Measurements from ENCODE around the gene IGSF3. TPM values are rescaled to one million over a fixed set of nuclear protein-coding genes. Genes with fewer than 3 reads are reported as not detected.

IGSF3 gene
- total and polyA plus RNA-seq, 2 of the 13 experiments (the other 11 are each of a cell fraction or from before 2014, with no cell fraction given), result 0.11 to 0.16 TPM

DNA sequence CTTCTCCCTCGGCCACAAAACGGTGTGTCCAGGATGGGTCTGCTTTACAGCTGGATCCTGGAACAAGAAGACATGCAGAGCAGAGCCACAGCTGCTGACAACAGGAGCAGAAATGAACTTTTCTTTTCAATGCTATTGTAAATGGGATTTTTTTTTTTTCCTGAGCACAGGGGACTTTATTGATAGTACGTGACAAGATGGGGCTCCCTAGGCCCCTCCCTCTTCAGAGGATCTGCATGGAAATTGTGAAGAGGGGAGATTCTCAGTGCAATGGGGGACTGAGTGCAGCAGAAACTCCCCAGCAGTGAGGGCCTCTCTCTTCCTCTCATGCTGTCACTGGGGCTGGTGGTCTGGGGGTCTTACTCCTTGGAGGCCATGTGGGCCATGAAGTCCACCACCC lies 45.9 kb upstream of the IGSF3 start:
- WGBS (ENCODE audit: low lambda C conversion rate), result 18% methylated on average over 2 of the region's 3 CpGs

More for the DNA sequence above, 45.9 kb upstream of the IGSF3 start:
- DNase-seq (ENCODE audit: low spot score), result no peak
- TF ChIP-seq ZSCAN22 (CRISPR knock-in tag; IDR thresholded peaks at IDR 0.05) (no peak), KDM1A (CRISPR knock-in tag; IDR thresholded peaks at IDR 0.05) (no peak), CBX2 (IDR thresholded peaks at IDR 0.05; ENCODE audit: low read depth, low read length) (no peak), CBX2 (CRISPR knock-in tag; IDR thresholded peaks at IDR 0.05; ENCODE audit: low read depth) (no peak), GABPB1 (CRISPR knock-in tag; IDR thresholded peaks at IDR 0.05) (no peak), ZNF572 (CRISPR knock-in tag; IDR thresholded peaks at IDR 0.05) (no peak), FLYWCH1 (CRISPR knock-in tag; IDR thresholded peaks at IDR 0.05) (no peak), BRD4 (CRISPR knock-in tag; IDR thresholded peaks at IDR 0.05) (no peak)
- TF ChIP-seq, protein P1, sequence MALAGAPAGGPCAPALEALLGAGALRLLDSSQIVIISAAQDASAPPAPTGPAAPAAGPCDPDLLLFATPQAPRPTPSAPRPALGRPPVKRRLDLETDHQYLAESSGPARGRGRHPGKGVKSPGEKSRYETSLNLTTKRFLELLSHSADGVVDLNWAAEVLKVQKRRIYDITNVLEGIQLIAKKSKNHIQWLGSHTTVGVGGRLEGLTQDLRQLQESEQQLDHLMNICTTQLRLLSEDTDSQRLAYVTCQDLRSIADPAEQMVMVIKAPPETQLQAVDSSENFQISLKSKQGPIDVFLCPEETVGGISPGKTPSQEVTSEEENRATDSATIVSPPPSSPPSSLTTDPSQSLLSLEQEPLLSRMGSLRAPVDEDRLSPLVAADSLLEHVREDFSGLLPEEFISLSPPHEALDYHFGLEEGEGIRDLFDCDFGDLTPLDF (CRISPR knock-in tag; IDR thresholded peaks at IDR 0.05), result no peak
- TF ChIP-seq, protein P2, sequence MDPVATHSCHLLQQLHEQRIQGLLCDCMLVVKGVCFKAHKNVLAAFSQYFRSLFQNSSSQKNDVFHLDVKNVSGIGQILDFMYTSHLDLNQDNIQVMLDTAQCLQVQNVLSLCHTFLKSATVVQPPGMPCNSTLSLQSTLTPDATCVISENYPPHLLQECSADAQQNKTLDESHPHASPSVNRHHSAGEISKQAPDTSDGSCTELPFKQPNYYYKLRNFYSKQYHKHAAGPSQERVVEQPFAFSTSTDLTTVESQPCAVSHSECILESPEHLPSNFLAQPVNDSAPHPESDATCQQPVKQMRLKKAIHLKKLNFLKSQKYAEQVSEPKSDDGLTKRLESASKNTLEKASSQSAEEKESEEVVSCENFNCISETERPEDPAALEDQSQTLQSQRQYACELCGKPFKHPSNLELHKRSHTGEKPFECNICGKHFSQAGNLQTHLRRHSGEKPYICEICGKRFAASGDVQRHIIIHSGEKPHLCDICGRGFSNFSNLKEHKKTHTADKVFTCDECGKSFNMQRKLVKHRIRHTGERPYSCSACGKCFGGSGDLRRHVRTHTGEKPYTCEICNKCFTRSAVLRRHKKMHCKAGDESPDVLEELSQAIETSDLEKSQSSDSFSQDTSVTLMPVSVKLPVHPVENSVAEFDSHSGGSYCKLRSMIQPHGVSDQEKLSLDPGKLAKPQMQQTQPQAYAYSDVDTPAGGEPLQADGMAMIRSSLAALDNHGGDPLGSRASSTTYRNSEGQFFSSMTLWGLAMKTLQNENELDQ (CRISPR knock-in tag; IDR thresholded peaks at IDR 0.05; ENCODE audit: borderline replicate concordance), result no peak
- Histone ChIP-seq H2AFZ (ENCODE audit: low read length) (no peak overlapping the region), H3K36me3 (replicated peaks in 1 of 2; ENCODE audit: control insufficient read depth in 1 of 2, insufficient read depth in 2 of 2, low read length in 2 of 2) (no peaks in the 10 kb centered on the region), H3K27ac (ENCODE audit: extremely low read length, insufficient read depth, low read length) (no peak overlapping the region), H4K20me1 (ENCODE audit: insufficient read depth, low read length) (no peaks in the 10 kb centered on the region), H3K4me3 (replicated peaks in 1 of 3; ENCODE audit: insufficient read depth in 1 of 3, low read depth in 2 of 3, low read length in 3 of 3) (no peak overlapping the region), H3K4me1 (ENCODE audit: insufficient read depth, low read length) (no peaks in the 10 kb centered on the region), H3K79me2 (ENCODE audit: insufficient read depth, low read length) (no peaks in the 10 kb centered on the region), H3K9me3 (ENCODE audit: low read length) (no peaks in the 10 kb centered on the region), H3K4me2 (ENCODE audit: low read depth, low read length) (no peak overlapping the region), H3K27me3 (ENCODE audit: control insufficient read depth in 1 of 2, insufficient read depth in 2 of 2, low read length in 2 of 2) (no peaks in the 10 kb centered on the region), H3K9ac (ENCODE audit: insufficient read depth, low read depth, low read length) (no peak overlapping the region)
- FAIRE-seq, result no peak
- POLR2A ChIA-PET, result no interaction called here
- CTCF ChIA-PET (ENCODE audit: low intra/inter-chr PET ratio, low total read pairs), result no interaction called here
- no TSS peak for BruUV-seq (replicated peaks)
- intact Hi-C loops (cut with micrococcal nuclease; ENCODE audit: unreplicated experiment) (no loop called here), in situ Hi-C loops (cut with HindIII; ENCODE audit: extremely low pct_ligation_motif_present, low pct_unique_long_range_greater_than_20kb) (no loop called here)
- no peak for ATAC-seq
